Measurements from ENCODE around the gene UGT1A3. TPM values are rescaled to one million over a fixed set of nuclear protein-coding genes. Genes with fewer than 3 reads are reported as not detected.
A peak's percentile ranks its signal among the peaks of the same experiment; 100 is the strongest.
"Not testable (repeated sequence)": the region's sequence is repeated elsewhere in the genome, so short reads cannot be mapped to it uniquely, and the experiment has no call there.

UGT1A3 gene
- 0.17 and 4.1 TPM in 2 replicates for total RNA-seq

- no peak for DNase-seq (ENCODE audit: low read depth)
Observed at GRCh38 chr2:233728723-233729301, at the start of gene UGT1A3. Gene UGT1A3, plus strand, starts transcription at chr2:233729042. Its CDS starts 85 bp downstream, at chr2:233729127.

- DNase-seq (ENCODE audit: low read depth): peak; percentile 50
Observed at GRCh38 chr2:233679196-233679595, 49.6 kb upstream of the UGT1A3 start.

- DNase-seq (ENCODE audit: low read depth): no peak
Observed at GRCh38 chr2:233680361-233681045, 48.3 kb upstream of the UGT1A3 start.

GRCh38 chr2:233681521-233682099 lies 47.2 kb upstream of the UGT1A3 start, which contains the start of gene UGT1A7:
Gene UGT1A7, plus strand, starts transcription at chr2:233681901. Its CDS starts 37 bp downstream, at chr2:233681938.
- no peak for DNase-seq (ENCODE audit: low read depth)

GRCh38 chr2:233684640-233685039 lies 44.2 kb upstream of the UGT1A3 start:
- DNase-seq (ENCODE audit: low read depth): no peak

- DNase-seq (ENCODE audit: low read depth): no peak
Observed at GRCh38 chr2:233686928-233687327, 41.9 kb upstream of the UGT1A3 start.

- DNase-seq (ENCODE audit: low read depth): no peak
Observed at GRCh38 chr2:233688341-233688740, 40.5 kb upstream of the UGT1A3 start.

GRCh38 chr2:233689031-233689430 lies 39.8 kb upstream of the UGT1A3 start:
- no peak for DNase-seq (ENCODE audit: low read depth)

- no peak for DNase-seq (ENCODE audit: low read depth)
Observed at GRCh38 chr2:233689501-233689900, 39.3 kb upstream of the UGT1A3 start.

- peak; percentile 62 for DNase-seq (ENCODE audit: low read depth)
Observed at GRCh38 chr2:233690444-233690843, 38.4 kb upstream of the UGT1A3 start.

- DNase-seq (ENCODE audit: low read depth): peak; percentile 66
Observed at GRCh38 chr2:233691443-233692433, 37.1 kb upstream of the UGT1A3 start.

GRCh38 chr2:233692648-233693047 lies 36.2 kb upstream of the UGT1A3 start, which contains the start of gene UGT1A6:
Gene UGT1A6, plus strand, starts transcription at chr2:233692890. Its CDS starts 115 bp downstream, at chr2:233693005.
- peak; percentile 82 for DNase-seq (ENCODE audit: low read depth)

- DNase-seq (ENCODE audit: low read depth): no peak
Observed at GRCh38 chr2:233693963-233694362, 34.9 kb upstream of the UGT1A3 start.

- DNase-seq (ENCODE audit: low read depth): no peak
Observed at GRCh38 chr2:233698740-233699139, 30.1 kb upstream of the UGT1A3 start.

- DNase-seq (ENCODE audit: low read depth): no peak
Observed at GRCh38 chr2:233699424-233700027, 29.3 kb upstream of the UGT1A3 start.

- peak; percentile 97 for DNase-seq (ENCODE audit: low read depth)
Observed at GRCh38 chr2:233700028-233700635, 28.7 kb upstream of the UGT1A3 start.

- DNase-seq (ENCODE audit: low read depth): not testable (repeated sequence)
Observed at GRCh38 chr2:233700842-233701241, 28.0 kb upstream of the UGT1A3 start.

GRCh38 chr2:233702238-233702637 lies 26.6 kb upstream of the UGT1A3 start:
- no peak for DNase-seq (ENCODE audit: low read depth)

GRCh38 chr2:233705911-233706506 lies 22.8 kb upstream of the UGT1A3 start:
- DNase-seq (ENCODE audit: low read depth): peak; percentile 87

- peak; percentile 82 for DNase-seq (ENCODE audit: low read depth)
Observed at GRCh38 chr2:233706720-233707119, 22.1 kb upstream of the UGT1A3 start.
